ENCODE measurements around the gene ATG4C.

DNA sequence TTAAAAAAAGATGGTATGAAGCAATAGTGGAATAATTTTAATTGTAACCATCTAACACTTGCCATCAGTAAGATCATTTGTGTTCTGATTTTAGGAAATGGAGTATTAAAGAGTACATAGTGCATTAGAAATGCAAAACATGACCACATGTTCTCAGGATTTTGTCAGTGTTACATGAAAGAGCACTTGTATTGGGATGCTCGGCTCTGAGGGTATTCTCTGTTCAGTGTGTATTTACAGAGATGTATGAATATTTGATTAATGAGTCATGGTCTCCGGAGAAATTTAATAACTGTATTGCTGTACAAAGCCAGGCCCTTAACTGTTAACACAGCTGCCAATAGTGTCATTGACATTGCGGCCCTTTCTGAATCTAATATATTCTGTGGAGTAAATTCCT, 91.7 kb downstream of the ATG4C start:
- TF ChIP-seq, protein P1, sequence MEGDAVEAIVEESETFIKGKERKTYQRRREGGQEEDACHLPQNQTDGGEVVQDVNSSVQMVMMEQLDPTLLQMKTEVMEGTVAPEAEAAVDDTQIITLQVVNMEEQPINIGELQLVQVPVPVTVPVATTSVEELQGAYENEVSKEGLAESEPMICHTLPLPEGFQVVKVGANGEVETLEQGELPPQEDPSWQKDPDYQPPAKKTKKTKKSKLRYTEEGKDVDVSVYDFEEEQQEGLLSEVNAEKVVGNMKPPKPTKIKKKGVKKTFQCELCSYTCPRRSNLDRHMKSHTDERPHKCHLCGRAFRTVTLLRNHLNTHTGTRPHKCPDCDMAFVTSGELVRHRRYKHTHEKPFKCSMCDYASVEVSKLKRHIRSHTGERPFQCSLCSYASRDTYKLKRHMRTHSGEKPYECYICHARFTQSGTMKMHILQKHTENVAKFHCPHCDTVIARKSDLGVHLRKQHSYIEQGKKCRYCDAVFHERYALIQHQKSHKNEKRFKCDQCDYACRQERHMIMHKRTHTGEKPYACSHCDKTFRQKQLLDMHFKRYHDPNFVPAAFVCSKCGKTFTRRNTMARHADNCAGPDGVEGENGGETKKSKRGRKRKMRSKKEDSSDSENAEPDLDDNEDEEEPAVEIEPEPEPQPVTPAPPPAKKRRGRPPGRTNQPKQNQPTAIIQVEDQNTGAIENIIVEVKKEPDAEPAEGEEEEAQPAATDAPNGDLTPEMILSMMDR (IDR thresholded peaks at IDR 0.05; ENCODE audit: poor library complexity), result no peak
- no peak for TF ChIP-seq EZH2 (IDR thresholded peaks at IDR 0.05; ENCODE audit: borderline replicate concordance)
